H1 (cell line): Measurements from ENCODE around the gene PUDP. TPM values are rescaled to one million over a fixed set of nuclear protein-coding genes. Genes with fewer than 3 reads are reported as not detected.

ENCODE experiments used
- ATF2 ChIP-seq: IDR thresholded peaks from 2 replicates; pipeline ENCODE4 v1.6.1; 2012; ENCODE audit warnings: low read length, inconsistent platforms
- CREB1 ChIP-seq: IDR thresholded peaks from 2 replicates; pipeline ENCODE4 v1.6.1; 2012; ENCODE audit warnings: inconsistent platforms
- HDAC6 ChIP-seq: IDR thresholded peaks from one replicate; pipeline ENCODE4 v1.7.1; 2012; ENCODE audit warnings: low read depth, mild to moderate bottlenecking, inconsistent platforms, low read length, moderate library complexity
- KDM4A ChIP-seq: IDR thresholded peaks from one replicate; pipeline ENCODE4 v1.7.1; 2012; ENCODE audit warnings: low read depth, mild to moderate bottlenecking, moderate library complexity, low read length, inconsistent platforms; ENCODE audit not compliant: severe bottlenecking
- KDM5A ChIP-seq: fragments of 200-600 bp; IDR thresholded peaks from 2 replicates; pipeline ENCODE4 v1.7.1; 2012; ENCODE audit warnings: mild to moderate bottlenecking, low read length, inconsistent platforms, mixed read lengths
- MAX ChIP-seq: IDR thresholded peaks from 2 replicates; pipeline ENCODE4 v1.6.1; 2012; ENCODE audit warnings: inconsistent platforms
- NRF1 ChIP-seq: IDR thresholded peaks from 2 replicates; pipeline ENCODE4 v1.6.1; 2011; ENCODE audit warnings: mild to moderate bottlenecking, low read depth, low read length, improper control_type of control experiment
- PHF8 ChIP-seq: fragments of 200-600 bp; sonication (generic); conservative IDR thresholded peaks from 2 replicates; pipeline ENCODE4 v1.7.1; 2012; ENCODE audit warnings: low read depth, mild to moderate bottlenecking, inconsistent platforms, low read length, moderate library complexity
- RAD21 ChIP-seq, 2 experiments: IDR thresholded peaks in 1 of 2; conservative IDR thresholded peaks in 1 of 2; 2 replicates each; pipeline ENCODE4 v1.6.1; 2011; ENCODE audit warnings: low read depth in 2 of 2, low read length in 2 of 2, improper control_type of control experiment in 1 of 2, inconsistent platforms in 1 of 2, mild to moderate bottlenecking in 1 of 2, moderate library complexity in 1 of 2
- RBBP5 ChIP-seq: IDR thresholded peaks from 2 replicates; pipeline ENCODE4 v1.7.1; 2012; ENCODE audit warnings: low read depth, mild to moderate bottlenecking, inconsistent platforms, low read length, moderate library complexity, borderline replicate concordance
- SIN3A ChIP-seq, 2 experiments: IDR thresholded peaks in 1 of 2; conservative IDR thresholded peaks in 1 of 2; 2 replicates each; pipeline ENCODE4 v1.6.1; 2011 to 2012; ENCODE audit warnings: low read length in 2 of 2, improper control_type of control experiment in 1 of 2, low read depth in 1 of 2, mild to moderate bottlenecking in 1 of 2
- SP1 ChIP-seq: IDR thresholded peaks from 2 replicates; pipeline ENCODE4 v1.6.1; 2011; ENCODE audit warnings: low read depth, low read length
- TBP ChIP-seq: IDR thresholded peaks from 2 replicates; pipeline ENCODE4 v1.6.1; 2011; ENCODE audit warnings: low read depth, low read length, improper control_type of control experiment
- YY1 ChIP-seq: IDR thresholded peaks from 2 replicates; pipeline ENCODE4 v1.6.1; 2011; ENCODE audit warnings: low read depth, mild to moderate bottlenecking, low read length
- polyA plus RNA-seq, 7 experiments: library from polyadenylated mRNA; depleted of rRNA in 3 of 7; stranded (reverse) in 5 of 7; unstranded in 2 of 7; fragments of >200 nt in 5 of 7; fragments of 200-250 nt in 2 of 7; gene quantifications; 1 replicate in 5 of 7; 2 replicates in 1 of 7; 4 replicates in 1 of 7; pipeline versions ENCODE4 v1.2.1 to v1.2.3, GENCODE V29; 2011 to 2013; ENCODE audit warnings: missing spikeins in 2 of 7, mixed read lengths in 2 of 7
- total RNA-seq: library from RNA; stranded (reverse); fragmentation: NEBNext Ultra II Directional; extraction: Animal tissue kit (Norgen Biotek cat#: 25700); gene quantifications from 2 replicates; pipeline ENCODE4 v1.2.1, GENCODE V29; 2021

Gene PUDP
- total and polyA plus RNA-seq, 2 of the 8 experiments (the other 6 are each of a cell fraction or from before 2014, with no cell fraction given) = 27.2 to 30.2 TPM

- 0 out of 4 replicates have a peak, but pooled peaks of 1 of the 2 experiments have one; percentile 2 for TF ChIP-seq RAD21 (IDR thresholded peaks at IDR 0.05 in 1 of 2, conservative IDR thresholded peaks at IDR 0.05 in 1 of 2; ENCODE audit: low read depth in 2 of 2, low read length in 2 of 2)
- no peak for TF ChIP-seq ATF2
- peak; percentile 51 for TF ChIP-seq KDM4A
- no peak for TF ChIP-seq TBP
- peak; percentile 17; the same call in 1 of the 2 replicates for TF ChIP-seq MAX
- no peak for TF ChIP-seq CREB1
- TF ChIP-seq YY1 = peak; percentile 67
- TF ChIP-seq KDM5A = no peak
- TF ChIP-seq NRF1 = peak; percentile 70
- no peak for TF ChIP-seq SP1
- peak; percentile 85; the same call in 1 of the 2 replicates for TF ChIP-seq RBBP5
- TF ChIP-seq SIN3A (conservative IDR thresholded peaks at IDR 0.05 in 1 of 2, IDR thresholded peaks at IDR 0.05 in 1 of 2; ENCODE audit: low read depth in 1 of 2, low read length in 2 of 2) = 0 out of 4 replicates have a peak, but pooled peaks of 1 of the 2 experiments have one; percentile 1
- TF ChIP-seq HDAC6 = no peak
- TF ChIP-seq PHF8 = peak; percentile 66; the same call in 1 of the 2 replicates
These were observed at the start of gene PUDP (continued) for GRCh38 chrX:7147978-7148854.
